Stimulated activated CD8-positive, alpha-beta memory T cell treated with anti-CD3 and anti-CD28 coated beads, Interleukin-15, amount 100 ng/mL, for 1 hour (primary cell): ENCODE results near the gene PLEKHA5.
"Not testable (repeated sequence)": the region's sequence is repeated elsewhere in the genome, so short reads cannot be mapped to it uniquely, and the experiment has no call there.

Source experiments
- DNase-seq: peaks from one replicate; pipeline ENCODE4 v3.0.0-alpha.2; 2020; ENCODE audit warnings: low read depth

Gene PLEKHA5

DNA sequence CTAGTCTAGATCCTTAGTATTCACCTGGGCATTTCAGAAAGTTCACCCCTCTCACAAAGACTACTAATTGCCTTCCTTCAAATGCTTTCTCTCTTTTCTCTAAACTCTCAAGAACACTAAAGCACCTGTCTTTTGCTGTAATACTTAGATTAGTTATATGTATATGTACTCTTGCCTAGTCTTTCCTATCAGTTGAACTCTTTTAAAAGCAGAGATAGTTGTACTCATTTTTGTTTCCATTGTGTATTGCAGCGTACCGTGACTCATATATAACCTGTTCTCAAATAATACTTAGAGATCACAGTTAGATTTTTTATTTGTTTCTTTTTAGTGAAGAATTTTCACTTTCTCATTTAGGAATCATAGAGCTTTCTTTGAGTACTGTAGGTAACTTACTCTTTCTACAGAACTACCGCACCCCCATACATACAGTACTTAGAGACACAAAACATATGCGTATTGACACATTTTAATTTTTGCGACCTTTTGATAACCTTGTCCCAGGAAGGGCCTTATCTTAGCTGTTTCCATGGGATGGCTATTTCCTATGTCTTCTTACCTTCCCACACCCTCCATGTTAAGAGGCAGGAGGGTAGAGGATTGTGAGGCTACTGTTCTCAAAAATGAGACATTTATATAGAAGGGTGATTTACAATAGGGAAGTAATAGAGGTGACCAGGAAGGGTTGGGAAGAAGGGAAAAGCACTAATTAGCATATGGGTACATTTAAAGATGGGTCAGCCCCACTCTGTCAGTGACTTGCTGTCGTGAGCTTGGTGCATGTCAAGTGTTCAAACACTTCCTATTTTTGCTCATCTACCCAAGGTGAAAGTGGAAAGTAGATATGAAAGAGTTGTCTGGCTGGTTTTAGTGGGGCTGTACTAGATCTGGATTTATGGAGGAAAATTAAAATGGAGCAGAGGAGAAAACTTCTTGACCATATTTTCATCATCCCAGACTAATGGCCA is 74.3 kb downstream of the PLEKHA5 start:
- DNase-seq: no peak

DNA sequence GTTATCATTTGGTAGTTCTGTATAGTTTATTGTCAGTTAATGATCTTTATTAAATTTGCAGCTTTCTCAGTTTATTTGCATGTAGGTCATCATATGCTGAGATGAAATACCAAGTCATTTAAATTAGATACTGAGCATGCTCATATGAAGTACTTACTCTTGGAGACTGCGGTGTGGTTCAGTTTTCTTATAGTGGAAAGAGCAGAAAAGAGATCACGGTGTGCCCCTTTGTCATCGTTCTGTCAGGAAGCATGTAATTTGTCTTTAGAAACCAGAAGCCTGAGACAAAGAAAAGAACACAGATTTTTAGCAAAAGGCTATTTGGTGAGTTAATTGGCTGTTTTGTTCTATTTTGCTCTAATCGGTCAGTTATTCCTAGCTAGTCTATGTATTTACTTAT is 75.6 kb downstream of the PLEKHA5 start:
- DNase-seq: no peak

DNA sequence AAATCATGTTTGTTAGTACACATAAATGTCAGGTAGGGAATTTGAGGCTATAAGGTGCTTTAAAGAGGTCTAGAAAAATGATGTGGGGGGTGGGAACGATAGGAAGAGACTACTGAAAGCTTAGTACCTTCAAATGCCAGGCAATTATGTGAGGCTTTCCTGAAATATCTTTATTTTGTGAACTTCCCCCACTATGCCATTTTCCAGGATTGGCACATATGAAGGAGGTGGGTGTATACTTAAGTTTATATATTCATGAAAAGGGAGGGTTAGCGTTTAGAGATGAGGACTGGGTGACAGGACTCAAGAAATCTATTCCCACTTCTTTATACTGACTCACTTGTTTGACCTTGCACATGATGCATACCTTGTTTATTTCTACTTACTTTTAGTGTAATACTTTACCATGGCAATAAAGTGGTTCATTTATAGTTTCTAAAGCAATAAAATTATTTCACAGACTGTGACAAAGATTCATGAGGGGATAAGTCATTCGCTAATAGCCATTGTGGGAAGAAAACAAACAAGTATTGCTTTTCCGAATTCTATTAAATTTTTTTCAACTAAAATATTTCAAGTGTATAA is 77.1 kb downstream of the PLEKHA5 start:
- DNase-seq: no peak

DNA sequence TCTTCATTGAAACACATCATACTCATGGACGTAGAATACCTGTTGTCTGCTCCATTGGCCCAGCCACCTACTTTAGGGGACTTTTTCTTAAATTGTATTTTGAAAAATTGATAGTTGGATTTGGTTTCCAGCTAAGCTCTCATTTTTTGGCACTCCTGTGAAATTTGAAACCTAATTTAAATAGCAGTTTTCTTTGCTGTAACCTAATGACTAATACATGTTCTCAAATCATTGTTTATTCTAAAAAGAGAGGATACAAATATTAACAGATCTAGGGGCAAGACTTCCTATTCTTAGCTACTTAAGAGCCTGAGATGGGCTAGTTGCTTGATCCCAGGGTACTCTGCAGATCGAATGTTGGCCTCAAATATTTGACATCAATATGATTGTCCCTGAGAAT is 78.9 kb downstream of the PLEKHA5 start:
- DNase-seq: no peak

DNA sequence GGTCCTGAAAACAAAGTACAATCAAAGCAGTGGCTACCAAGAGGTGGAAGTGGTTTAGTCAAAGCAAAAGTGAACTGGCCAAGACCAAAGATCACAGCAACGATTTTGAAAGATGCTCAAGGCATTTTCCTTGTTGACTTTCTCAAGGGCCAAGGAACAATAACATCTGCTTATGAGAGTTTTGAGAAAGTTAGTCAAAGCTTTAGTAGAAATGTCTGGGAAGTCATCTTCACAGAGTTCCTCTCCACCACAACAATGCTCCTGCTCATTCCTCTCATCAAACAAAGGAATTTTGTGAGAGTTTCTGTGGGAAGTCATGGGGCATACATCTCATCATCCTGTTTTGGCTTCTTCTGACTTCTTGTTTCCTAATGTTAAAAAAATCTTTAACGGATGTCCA is 80.1 kb downstream of the PLEKHA5 start:
- no peak for DNase-seq

DNA sequence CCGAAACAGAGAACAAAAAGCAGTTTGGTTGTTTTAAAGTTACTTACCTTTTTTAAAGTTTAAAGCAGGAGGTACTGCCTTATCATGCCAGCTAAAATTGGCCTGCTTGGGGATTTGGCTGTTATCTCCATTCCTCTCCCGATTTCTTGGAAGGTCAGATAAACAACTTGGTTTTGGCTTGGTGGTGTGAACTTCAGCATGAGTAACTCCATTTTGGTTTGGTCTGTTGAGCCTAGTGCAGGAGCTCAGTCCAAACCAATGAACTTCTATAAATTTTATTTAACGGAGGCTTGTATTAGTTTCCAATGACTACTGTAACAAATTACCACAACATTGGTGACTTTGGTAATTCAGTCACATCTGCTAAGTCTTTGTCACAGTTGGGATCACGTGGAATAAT is 82.3 kb downstream of the PLEKHA5 start:
- no peak for DNase-seq

DNA sequence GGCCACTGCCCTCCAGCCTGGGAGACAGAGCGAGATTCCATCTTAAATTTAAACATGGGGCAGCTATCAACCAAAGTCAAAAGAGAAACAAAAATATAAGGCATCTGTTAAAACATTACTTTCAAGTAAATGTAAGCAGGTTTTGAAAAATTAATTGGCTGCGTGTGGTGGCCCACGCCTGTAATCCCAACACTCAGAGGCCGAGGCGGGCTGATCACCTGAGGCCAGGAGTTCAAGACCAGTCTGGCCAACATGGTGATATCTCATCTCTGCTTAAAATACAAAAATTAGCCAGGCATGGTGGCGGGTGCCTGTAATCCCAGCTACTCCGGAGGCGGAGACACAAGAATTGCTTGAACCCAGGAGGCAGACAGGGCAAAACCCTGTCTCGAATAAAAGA is 82.7 kb downstream of the PLEKHA5 start:
- no peak for DNase-seq

DNA sequence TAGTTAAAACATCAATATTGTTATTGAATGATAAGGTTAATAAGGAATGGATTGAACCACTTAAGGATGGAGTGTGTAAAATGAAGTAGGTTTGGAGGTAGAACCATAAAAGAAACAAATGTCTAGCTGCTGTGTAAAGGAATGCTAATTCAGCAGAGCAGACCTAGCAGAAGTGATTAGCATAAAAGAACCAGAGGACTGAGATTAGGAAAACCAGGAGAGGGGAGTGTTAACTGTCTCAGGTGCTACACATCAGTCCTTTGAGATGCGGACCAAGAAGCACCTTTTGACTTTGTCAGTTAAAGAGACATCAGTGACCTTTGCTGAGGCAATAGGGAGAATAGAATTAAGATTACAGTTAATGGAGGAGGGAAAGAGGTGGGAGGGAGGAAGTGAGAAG is 84.5 kb downstream of the PLEKHA5 start:
- no peak for DNase-seq

DNA sequence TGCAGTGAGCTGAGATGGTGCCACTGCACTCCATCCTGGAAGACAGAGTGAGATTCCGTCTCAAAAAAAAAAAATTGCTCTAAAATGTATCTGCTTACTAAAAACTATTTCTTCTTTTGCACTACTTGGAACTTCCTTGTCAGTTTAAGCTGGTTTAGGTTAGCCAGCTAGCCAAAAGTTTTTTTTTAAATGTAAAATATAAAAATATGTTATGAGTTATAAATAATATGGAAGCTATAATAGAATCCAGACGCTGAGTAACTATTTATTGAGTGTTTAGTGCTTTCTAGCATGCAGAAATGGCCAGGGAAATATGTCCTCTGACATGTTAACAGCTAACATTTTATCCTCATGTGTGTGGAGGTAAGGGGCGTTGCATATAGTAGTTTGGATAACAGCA is 85.6 kb downstream of the PLEKHA5 start:
- DNase-seq: no peak

DNA sequence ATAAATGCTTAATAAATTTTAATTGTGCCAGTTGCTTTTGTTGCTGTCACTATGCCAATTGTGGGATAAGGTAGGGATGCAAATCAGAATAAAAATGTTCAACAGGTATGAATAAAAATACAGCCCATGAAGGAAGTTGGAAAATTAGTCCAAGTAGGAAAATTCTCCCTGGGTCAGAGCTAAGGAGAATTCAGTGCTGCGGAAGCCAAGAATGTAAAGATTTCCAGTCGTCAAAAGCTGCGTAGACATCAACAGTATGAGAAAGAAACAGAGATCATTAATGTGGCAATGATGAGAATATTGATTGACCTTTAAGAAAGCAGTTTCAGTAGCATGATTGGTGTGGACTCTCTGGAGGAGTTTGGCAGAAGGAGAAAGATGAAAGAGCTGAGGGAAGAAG is 87.9 kb downstream of the PLEKHA5 start:
- DNase-seq: no peak

DNA sequence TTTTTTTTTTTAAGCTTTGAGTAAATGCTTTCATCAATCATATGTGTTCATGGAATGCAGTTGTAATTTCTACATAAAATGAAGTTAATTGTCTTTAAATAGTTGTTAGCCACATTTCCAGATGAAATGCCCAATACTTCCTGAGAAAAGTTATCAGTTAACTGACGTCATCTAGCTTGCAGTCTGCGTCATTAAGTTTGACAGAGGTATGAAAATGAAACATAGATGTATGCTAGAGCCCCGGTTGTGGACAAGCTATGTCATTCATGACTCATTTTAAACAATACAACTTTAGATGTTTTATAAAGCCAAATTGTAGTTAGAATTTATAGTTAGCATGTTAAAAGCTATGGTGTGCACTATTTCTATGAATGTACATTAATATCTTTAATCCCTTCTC is 90.7 kb downstream of the PLEKHA5 start:
- DNase-seq: no peak

DNA sequence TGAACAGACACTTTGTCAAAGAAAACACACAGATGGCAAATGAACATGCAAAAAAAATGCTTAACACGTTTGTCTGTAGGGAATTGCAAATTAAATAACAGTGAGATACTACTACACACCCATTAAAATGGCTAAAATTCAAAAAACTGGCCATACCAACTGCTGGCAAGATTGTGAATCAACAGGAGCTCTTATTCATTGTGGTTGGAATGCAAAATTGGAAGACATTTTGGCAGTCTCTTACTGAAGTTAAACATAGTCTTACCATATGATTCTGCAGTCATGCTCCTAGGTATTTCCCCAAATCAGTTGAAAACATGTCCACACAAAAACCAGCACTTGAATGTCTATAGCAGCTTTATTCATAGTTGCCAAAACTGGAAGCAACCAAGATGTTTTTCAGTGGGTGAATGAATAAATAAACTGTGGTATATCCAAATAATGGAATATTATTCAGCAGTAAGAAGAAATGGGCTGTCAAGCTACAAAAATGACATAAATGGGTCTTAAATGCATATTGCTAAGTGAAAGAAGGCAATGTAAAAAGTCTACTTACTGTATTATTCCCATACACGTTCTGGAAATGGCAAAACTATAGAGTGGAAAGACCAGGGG is 91.4 kb downstream of the PLEKHA5 start:
- DNase-seq: no peak

DNA sequence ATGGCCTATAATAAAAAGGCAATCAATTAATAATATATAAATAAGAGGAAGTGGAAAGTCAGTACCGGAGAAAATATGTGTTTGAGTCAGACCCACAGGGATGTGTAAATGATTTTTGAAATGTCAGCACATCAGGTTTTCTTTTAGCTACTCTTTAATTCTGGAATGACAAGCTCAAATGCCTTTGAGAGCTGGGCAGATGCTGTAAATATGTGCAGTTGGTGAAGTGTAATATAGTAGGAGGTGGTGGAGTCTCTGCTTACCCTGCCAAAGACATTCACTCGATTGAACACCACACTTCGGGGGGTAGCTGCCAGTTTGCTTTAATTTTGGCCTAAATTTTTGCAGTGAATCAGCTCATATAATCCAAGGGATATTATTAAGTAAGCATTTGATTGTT is 93.0 kb downstream of the PLEKHA5 start:
- no peak for DNase-seq

DNA sequence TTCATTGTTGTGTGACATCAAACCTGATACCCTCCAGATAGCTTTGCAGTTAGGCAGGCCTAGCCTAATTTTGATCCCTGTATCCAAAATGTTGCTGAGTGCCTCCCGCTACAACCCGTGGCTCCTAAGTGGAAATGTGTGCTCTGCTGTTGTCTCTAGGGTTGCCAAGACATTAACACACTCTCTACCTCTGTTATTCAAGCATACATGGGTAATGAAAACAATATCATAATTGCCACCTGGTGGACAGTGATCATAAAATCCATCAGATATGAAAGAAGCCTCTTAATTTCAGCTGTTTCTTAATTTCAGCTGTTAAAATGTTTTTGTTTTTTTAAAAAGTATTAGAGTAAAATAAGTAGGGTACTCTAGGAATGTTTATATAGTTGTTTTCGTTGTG is 93.5 kb downstream of the PLEKHA5 start:
- no peak for DNase-seq

DNA sequence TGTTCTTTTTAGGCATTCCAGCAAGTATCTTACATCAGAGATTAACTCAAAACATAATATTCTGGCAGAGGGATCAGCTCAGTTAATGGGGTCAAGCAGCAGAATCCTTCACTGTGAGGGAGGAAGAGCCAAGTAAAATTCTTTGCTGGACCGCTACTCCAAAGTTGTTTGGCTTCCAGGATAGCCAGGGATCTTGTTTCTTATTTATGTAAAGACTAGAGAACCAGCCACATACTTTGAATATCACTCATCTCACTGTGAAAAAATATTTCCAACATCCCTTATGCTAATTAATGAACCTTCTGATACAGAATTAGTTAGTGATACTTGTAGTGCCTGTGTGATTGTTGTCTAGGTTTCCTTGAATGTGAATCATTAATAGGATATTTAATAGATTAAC is 94.2 kb downstream of the PLEKHA5 start:
- DNase-seq: no peak

DNA sequence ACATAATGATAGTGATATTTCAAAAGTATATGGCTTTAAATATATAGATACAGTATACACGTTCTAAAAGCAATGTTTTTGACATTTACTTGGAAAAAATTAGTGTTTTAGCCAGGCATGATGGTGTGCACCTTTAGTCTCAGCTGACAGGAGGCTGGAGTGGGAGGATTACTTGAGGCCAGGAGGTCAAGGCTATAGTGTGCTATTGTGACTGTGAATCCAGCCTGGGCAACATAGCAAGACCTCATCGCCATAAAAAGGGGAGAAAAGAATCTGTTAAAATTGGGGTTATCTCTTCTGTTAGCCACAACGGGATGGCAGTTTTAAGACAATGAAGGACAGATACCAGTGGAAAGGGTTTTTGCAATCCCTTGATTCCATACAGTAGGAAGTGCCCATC is 95.2 kb downstream of the PLEKHA5 start:
- no peak for DNase-seq

DNA sequence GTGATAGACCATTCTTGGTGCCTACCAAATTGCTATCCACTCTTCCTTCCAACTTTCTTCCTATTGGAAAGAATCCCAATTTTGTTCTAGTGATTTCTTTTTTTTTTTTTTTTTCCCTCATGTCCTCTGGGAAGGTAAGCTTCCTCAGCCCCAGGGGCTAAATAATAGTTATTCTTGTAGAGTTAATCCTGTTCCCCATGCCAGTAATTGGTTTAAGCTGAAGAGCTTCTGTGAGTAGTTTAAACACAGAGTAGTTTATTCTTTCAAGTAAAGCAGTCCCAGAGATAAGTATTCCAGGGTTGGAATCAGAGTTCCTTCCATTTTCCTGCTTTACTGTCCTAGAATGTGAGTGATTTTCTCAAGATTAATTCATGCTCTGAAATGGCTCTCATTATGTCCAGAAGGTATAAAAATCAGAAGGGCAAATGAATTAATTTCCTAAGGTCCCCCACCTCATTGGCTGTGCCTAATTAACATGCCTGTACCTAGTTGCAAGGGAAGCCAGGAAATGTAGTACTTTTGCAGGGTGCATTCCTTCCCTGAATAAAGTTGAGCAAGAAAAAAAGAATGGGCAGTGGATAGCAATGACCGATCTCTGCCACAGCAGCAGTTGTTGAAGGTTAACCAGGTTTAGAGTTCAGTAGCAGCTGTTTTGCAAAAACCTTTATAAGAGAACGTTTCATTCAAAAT is 97.8 kb downstream of the PLEKHA5 start:
- DNase-seq: no peak

DNA sequence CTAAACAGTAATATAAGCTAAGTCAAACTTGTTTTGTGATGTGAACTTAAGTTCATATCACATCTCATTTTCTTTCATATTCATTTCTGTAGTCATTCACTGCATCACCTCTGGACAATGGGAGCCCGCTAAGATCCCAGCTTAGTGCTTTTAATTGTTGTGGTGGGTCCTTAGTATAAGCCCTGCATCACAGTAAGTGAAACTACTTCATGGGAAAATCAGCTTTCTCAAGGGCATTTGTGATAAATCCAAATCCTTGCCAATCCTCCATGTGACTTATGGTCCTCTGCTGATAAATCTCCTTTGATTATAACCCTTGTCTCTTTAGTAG is 98.3 kb downstream of the PLEKHA5 start:
- DNase-seq: no peak

DNA sequence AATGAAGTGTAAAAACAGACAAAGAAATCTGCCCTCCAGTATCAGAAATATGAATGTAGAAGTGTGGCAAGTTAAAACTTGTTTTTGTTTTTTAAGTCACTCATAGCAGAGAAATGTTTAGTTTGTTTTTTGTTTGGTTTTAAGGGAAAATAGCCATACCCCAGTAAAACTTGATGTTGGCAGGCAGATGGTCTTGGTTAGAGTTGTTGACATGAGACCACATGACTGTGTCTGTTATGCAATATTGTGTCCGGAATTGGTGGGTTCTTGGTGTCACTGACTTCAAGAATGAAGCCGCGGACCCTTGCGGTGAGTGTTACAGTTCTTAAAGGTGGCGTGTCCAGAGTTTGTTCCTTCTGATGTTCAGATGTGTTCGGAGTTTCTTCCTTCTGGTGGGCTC is 99.5 kb downstream of the PLEKHA5 start:
- DNase-seq: not testable (repeated sequence)

DNA sequence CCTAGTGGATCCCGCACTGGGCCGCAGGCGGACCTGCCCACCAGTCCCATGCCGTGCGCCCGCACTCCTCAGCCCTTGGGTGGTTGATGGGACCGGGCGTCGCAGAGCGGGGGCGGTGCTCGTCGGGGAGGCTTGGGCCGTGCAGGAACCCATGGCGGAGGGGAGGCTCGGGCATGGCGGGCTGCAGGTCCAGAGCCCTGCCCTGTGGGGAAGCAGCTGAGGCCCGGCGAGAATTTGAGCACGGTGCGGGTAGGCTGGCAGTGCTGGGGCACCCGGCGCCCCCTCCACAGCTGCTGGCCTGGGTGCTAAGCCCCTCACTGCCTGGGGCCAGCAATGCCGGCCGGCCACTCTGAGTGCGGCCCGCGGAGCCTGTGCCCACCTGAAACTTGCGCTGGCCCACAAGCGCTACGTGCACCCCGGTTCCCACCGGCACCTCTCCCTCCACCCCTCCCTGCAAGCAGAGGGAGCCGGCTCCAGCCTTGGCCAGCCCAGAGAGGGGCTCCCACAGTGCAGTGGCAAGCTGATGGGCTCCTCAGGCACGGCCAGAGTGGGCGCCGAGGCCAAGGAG is 100.8 kb downstream of the PLEKHA5 start:
- no peak for DNase-seq

DNA sequence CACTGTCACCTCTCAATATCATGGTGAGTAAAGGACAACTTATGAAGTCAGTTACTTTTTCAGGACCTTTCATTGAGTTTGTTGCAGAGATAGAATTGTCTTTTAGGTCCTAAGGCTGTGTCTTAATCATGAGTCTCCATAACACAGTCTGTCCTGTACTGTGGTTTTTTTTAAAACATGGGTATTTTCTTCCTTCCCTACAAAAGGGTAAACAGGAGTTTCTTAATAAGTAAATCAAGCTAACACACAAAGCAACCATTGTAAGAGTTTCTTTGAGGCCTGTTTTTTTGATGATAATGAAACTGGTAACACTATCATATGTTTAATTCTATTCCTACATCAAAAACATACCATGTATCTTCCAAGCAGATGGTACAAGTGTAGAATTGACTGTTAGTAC is 101.4 kb downstream of the PLEKHA5 start:
- no peak for DNase-seq

DNA sequence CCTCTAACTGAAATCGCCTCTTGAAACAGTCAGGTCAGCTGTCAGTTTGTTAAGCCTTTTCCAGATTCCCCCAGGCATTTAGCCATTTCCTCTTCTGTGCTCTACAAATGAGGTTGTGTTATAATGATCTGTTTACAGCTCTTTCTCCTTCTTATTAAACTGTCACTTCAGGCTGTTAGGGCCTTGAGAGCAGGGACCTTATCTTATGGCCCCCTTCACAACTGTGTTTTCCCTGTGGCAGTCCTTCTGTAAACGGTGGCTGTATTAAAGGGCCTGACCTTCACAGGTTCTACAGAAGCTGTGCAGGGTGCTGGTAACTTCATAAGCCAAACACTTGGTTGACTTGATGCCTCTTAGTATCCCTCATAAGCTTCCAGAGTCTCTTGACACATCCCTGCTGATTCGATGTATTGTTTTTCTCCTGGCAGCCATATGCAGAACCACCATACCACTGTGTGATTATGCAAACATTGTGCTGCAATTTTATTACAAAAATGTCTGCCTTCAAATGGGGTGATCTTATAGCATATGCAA is 104.7 kb downstream of the PLEKHA5 start:
- DNase-seq: no peak
